Breast epithelium (tissue), 4 donors: Measurements from ENCODE around the gene C16orf96. TPM values are rescaled to one million over a fixed set of nuclear protein-coding genes. Genes with fewer than 3 reads are reported as not detected.

ENCODE experiments used
- DNase-seq, 2 donors: peaks; one replicate each; pipeline ENCODE4 v3.0.0-alpha.2; 2019; ENCODE audit warnings: low spot score in 2 of 2
- H3K27ac ChIP-seq, 2 donors: fragments of 200-600 bp; sonication (generic) in 1 of 2; one replicate each; pipeline ENCODE4 v1.5.1; 2016 to 2019; ENCODE audit warnings: mild to moderate bottlenecking in 1 of 2
- H3K27me3 ChIP-seq, 2 donors: fragments of 200-600 bp; sonication (generic) in 1 of 2; one replicate each; pipeline versions ENCODE4 v1.5.1 to v1.6.0; 2017 to 2019; ENCODE audit warnings: control low read depth in 1 of 2, mild to moderate bottlenecking in 1 of 2
- H3K36me3 ChIP-seq: fragments of 200-600 bp; one replicate; pipeline ENCODE4 v1.5.1; 2019
- H3K4me1 ChIP-seq, 2 donors: fragments of 200-600 bp; sonication (generic); one replicate each; pipeline ENCODE4 v1.5.1; 2016 to 2019; ENCODE audit warnings: control low read depth in 1 of 2
- H3K4me3 ChIP-seq, 3 donors: fragments of 200-600 bp; sonication (generic); 1 replicate in 2 of 3; 2 replicates in 1 of 3; pipeline ENCODE4 v1.5.1; 2016 to 2019; ENCODE audit warnings: mild to moderate bottlenecking in 3 of 3, moderate library complexity in 2 of 3
- H3K9me3 ChIP-seq, 2 donors: fragments of 200-600 bp; sonication (generic) in 1 of 2; one replicate each; pipeline ENCODE4 v1.5.1; 2016 to 2019; ENCODE audit warnings: control low read depth in 1 of 2
- CTCF ChIP-seq, 3 donors: fragments of 450-650 bp; IDR thresholded peaks; one replicate each; pipeline ENCODE4 v1.5.1; 2016 to 2017; ENCODE audit warnings: antibody characterized with exemption in 3 of 3, mild to moderate bottlenecking in 3 of 3, moderate library complexity in 3 of 3
- POLR2A ChIP-seq: fragments of 450-650 bp; IDR thresholded peaks from one replicate; pipeline ENCODE4 v1.6.1; 2016; ENCODE audit warnings: antibody characterized with exemption, mild to moderate bottlenecking, moderate library complexity
- POLR2AphosphoS5 ChIP-seq, 3 donors: sonication (generic); formaldehyde crosslinking; IDR thresholded peaks; one replicate each; pipeline ENCODE4 v1.6.1; 2017; ENCODE audit warnings: antibody characterized with exemption in 3 of 3
- intact Hi-C: fragments of 100-400 bp; cut with DNase I; formaldehyde crosslinking; loops from one replicate; pipeline ENCODE4 v1.15.1; 2023; ENCODE audit warnings: low total_unique reads
- total RNA-seq, 3 donors: library from RNA; depleted of rRNA; stranded (reverse); fragments of >200 nt; gene quantifications; one replicate each; pipeline ENCODE4 v1.1.0, GENCODE V29; 2016

C16orf96 gene
- total RNA-seq, 3 donors from 2014 or later: not detected

- H3K4me3 ChIP-seq: no peak overlapping the region
- H3K36me3 ChIP-seq: no peaks in the 10 kb centered on the region
- no peaks in the 10 kb centered on the region for H3K4me1 ChIP-seq
- no peaks in the 10 kb centered on the region for H3K27me3 ChIP-seq
- H3K9me3 ChIP-seq: no peaks in the 10 kb centered on the region
- DNase-seq: no peak
- intact Hi-C loops: no loop called here
- TF ChIP-seq POLR2A: no peak
- no peak for TF ChIP-seq CTCF (IDR thresholded peaks at IDR 0.05)
- no peak for TF ChIP-seq POLR2AphosphoS5 (IDR thresholded peaks at IDR 0.05)
- no peak overlapping the region for H3K27ac ChIP-seq
Observed at GRCh38 chr16:4548124-4548523, 8.0 kb upstream of the C16orf96 start.

GRCh38 chr16:4550591-4550990, 5.5 kb upstream of the C16orf96 start:
- DNase-seq: no peak
- TF ChIP-seq POLR2AphosphoS5 (IDR thresholded peaks at IDR 0.05) (no peak), POLR2A (no peak), CTCF (IDR thresholded peaks at IDR 0.05) (no peak)
- H3K36me3 ChIP-seq: no peaks in the 10 kb centered on the region
- H3K4me3 ChIP-seq: no peak overlapping the region
- H3K27me3 ChIP-seq: no peaks in the 10 kb centered on the region
- H3K27ac ChIP-seq: no peak overlapping the region
- H3K4me1 ChIP-seq: no peaks in the 10 kb centered on the region
- intact Hi-C loops: no loop called here
- H3K9me3 ChIP-seq: no peaks in the 10 kb centered on the region

GRCh38 chr16:4552541-4552940, 3.6 kb upstream of the C16orf96 start:
- no peak overlapping the region for H3K4me3 ChIP-seq
- intact Hi-C loops: no loop called here
- DNase-seq: no peak
- no peaks in the 10 kb centered on the region for H3K4me1 ChIP-seq
- H3K27me3 ChIP-seq: no peaks in the 10 kb centered on the region
- no peaks in the 10 kb centered on the region for H3K36me3 ChIP-seq
- TF ChIP-seq POLR2A (no peak), POLR2AphosphoS5 (IDR thresholded peaks at IDR 0.05) (no peak), CTCF (IDR thresholded peaks at IDR 0.05) (no peak)
- no peaks in the 10 kb centered on the region for H3K9me3 ChIP-seq
- H3K27ac ChIP-seq: no peak overlapping the region

GRCh38 chr16:4556580-4556979, 440 bp downstream of the C16orf96 start:
- Histone ChIP-seq H3K27ac (no peak overlapping the region), H3K36me3 (no peaks in the 10 kb centered on the region), H3K4me1 (no peaks in the 10 kb centered on the region), H3K4me3 (no peak overlapping the region), H3K9me3 (no peaks in the 10 kb centered on the region), H3K27me3 (no peaks in the 10 kb centered on the region)
- no peak for DNase-seq
- intact Hi-C loops: no loop called here
- TF ChIP-seq CTCF (IDR thresholded peaks at IDR 0.05) (no peak), POLR2AphosphoS5 (IDR thresholded peaks at IDR 0.05) (no peak), POLR2A (no peak)

GRCh38 chr16:4557973-4558372, 1.8 kb downstream of the C16orf96 start:
- no peaks in the 10 kb centered on the region for H3K4me1 ChIP-seq
- TF ChIP-seq CTCF (IDR thresholded peaks at IDR 0.05) (no peak), POLR2A (no peak), POLR2AphosphoS5 (IDR thresholded peaks at IDR 0.05) (no peak)
- DNase-seq: no peak
- H3K4me3 ChIP-seq: no peak overlapping the region
- no peaks in the 10 kb centered on the region for H3K9me3 ChIP-seq
- H3K27me3 ChIP-seq: no peaks in the 10 kb centered on the region
- no peaks in the 10 kb centered on the region for H3K36me3 ChIP-seq
- H3K27ac ChIP-seq: no peak overlapping the region
- intact Hi-C loops: no loop called here
